ENCODE data around the gene HLA-DQA2.

DNA sequence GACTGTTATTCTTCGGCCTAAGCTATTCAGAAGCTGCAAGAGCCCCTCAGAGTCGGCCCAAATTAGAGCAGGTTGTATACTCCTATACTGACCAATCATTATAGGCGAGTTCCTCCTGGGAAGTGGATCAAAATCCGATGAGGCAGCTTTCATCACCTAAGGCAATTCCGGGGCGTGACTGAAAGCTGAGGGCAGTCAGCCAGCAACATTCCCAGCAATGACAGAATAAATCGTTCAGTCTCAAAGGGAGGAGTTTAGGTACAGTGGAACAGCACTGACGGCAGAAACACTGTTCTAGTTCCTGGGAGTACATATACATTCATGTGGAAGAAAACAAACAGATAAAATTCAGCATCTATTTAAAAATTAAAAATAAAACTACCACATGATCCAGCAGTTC is 11.4 kb downstream of the HLA-DQA2 start:
- TF ChIP-seq EZH2 (IDR thresholded peaks at IDR 0.05) (no peak), SIN3A (IDR thresholded peaks at IDR 0.05; ENCODE audit: low read depth) (no peak)

Measured in HCT116 (cell line).